Upper lobe of left lung (tissue), 6 donors: ENCODE results near the gene CWH43. TPM values are rescaled to one million over a fixed set of nuclear protein-coding genes. Genes with fewer than 3 reads are reported as not detected.

ENCODE experiments used
- ATAC-seq, 2 donors: fragments of 200-7000 bp; cut with Tn5 transposase; one replicate each; pipeline ENCODE4 v1.9.1; 2022; ENCODE audit warnings: mild to moderate bottlenecking in 2 of 2, moderate library complexity in 2 of 2; ENCODE audit not compliant: low FRiP score in 2 of 2
- DNase-seq, 2 donors: peaks; one replicate each; pipeline ENCODE4 v3.0.0-alpha.2; 2019 to 2020
- H3K27ac ChIP-seq, 4 donors: fragments of 200-600 bp; sonication (generic); one replicate each; pipeline ENCODE4 v1.5.1; 2016 to 2019
- H3K27me3 ChIP-seq, 4 donors: fragments of 200-600 bp; sonication (generic); one replicate each; pipeline ENCODE4 v1.5.1; 2017 to 2019
- H3K36me3 ChIP-seq, 4 donors: fragments of 200-600 bp; sonication (generic); one replicate each; pipeline ENCODE4 v1.5.1; 2016 to 2019
- H3K4me1 ChIP-seq, 4 donors: fragments of 200-600 bp; sonication (generic); one replicate each; pipeline ENCODE4 v1.5.1; 2018 to 2019
- H3K4me3 ChIP-seq, 4 donors: fragments of 200-600 bp; sonication (generic); one replicate each; pipeline ENCODE4 v1.5.1; 2017 to 2019; ENCODE audit warnings: mild to moderate bottlenecking in 2 of 4, moderate library complexity in 1 of 4
- H3K9me3 ChIP-seq, 4 donors: fragments of 200-600 bp; sonication (generic); one replicate each; pipeline ENCODE4 v1.5.1; 2018 to 2019
- EP300 ChIP-seq, 4 donors: sonication (generic); formaldehyde crosslinking; IDR thresholded peaks; one replicate each; pipeline ENCODE4 v1.5.1; 2017; ENCODE audit warnings: antibody characterized with exemption in 4 of 4, control low read depth in 2 of 4
- POLR2A ChIP-seq, 4 donors: fragments of 450-650 bp; IDR thresholded peaks; one replicate each; pipeline ENCODE4 v1.5.1; 2016 to 2017; ENCODE audit warnings: antibody characterized with exemption in 4 of 4, mild to moderate bottlenecking in 2 of 4
- POLR2AphosphoS5 ChIP-seq, 2 donors: sonication (generic); formaldehyde crosslinking; IDR thresholded peaks; one replicate each; pipeline ENCODE4 v1.5.1; 2017; ENCODE audit warnings: antibody characterized with exemption in 2 of 2
- WGBS, 2 donors: methylation state at CpG; one replicate each; pipeline ENCODE4 v1.1.5; 2017 to 2018; 5-methylcytosine and 5-hydroxymethylcytosine counted together
- total RNA-seq, 6 donors: library from RNA; depleted of rRNA in 4 of 6; stranded (reverse); fragments of >200 nt in 4 of 6; gene quantifications; one replicate each; pipeline versions ENCODE4 v1.1.0 to v1.2.1, GENCODE V29; 2016 to 2021
- TF ChIP-seq, protein P1 (sequence below), 6 experiments: fragments of 450-650 bp in 4 of 6; fragments of 200-600 bp in 2 of 6; sonication (generic) in 2 of 6; IDR thresholded peaks; one replicate each; pipeline ENCODE4 v1.5.1; 2016 to 2019; ENCODE audit warnings: antibody characterized with exemption in 6 of 6
- donor health status: DM: no; HTN: no; CAD: no; lungs with moderate emphysema.
- donor health status: DM: no; HTN: yes; CAD: no; lungs with severe emphysema.

CWH43 gene
- total RNA-seq, 6 donors from 2014 or later: 0.67 to 1.7 (median 1.1) TPM; not detected in 2

DNA sequence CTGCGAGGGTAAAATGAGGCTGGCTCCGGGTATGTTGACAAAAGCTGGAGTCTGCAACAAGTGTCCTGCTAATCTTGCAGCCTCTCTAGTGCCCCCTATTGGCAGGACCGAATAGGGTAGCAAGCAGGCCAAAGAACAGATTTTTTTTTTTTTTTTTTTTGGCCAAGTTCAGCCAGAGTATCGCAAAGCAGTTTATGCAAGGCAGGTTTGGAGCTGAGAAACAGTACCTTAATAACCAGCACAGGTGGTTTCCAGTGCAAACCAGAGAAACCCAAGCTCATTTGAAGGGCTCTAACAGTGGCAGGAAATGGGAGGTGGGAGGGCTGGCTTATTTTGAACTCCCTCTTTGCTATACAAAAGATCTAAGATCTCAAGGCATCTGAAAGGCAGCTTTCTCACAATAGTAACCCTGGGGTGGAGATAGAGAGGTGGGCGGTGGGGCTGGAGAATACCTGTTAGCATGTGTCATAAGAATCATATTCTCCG, 41.3 kb upstream of the CWH43 start:
- Histone ChIP-seq H3K4me1 (no peaks in the 10 kb centered on the region), H3K27me3 (no peaks in the 10 kb centered on the region), H3K9me3 (no peaks in the 10 kb centered on the region), H3K36me3 (no peaks in the 10 kb centered on the region), H3K4me3 (no peak overlapping the region), H3K27ac (no peak overlapping the region)
- 68 to 74% methylated on average over 6 of the region's 6 CpGs for WGBS, 2 donors
- no peak for DNase-seq
- no peak for ATAC-seq
- TF ChIP-seq, protein P1, sequence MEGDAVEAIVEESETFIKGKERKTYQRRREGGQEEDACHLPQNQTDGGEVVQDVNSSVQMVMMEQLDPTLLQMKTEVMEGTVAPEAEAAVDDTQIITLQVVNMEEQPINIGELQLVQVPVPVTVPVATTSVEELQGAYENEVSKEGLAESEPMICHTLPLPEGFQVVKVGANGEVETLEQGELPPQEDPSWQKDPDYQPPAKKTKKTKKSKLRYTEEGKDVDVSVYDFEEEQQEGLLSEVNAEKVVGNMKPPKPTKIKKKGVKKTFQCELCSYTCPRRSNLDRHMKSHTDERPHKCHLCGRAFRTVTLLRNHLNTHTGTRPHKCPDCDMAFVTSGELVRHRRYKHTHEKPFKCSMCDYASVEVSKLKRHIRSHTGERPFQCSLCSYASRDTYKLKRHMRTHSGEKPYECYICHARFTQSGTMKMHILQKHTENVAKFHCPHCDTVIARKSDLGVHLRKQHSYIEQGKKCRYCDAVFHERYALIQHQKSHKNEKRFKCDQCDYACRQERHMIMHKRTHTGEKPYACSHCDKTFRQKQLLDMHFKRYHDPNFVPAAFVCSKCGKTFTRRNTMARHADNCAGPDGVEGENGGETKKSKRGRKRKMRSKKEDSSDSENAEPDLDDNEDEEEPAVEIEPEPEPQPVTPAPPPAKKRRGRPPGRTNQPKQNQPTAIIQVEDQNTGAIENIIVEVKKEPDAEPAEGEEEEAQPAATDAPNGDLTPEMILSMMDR (IDR thresholded peaks at IDR 0.05): no peak
- TF ChIP-seq POLR2AphosphoS5 (IDR thresholded peaks at IDR 0.05) (no peak), POLR2A (IDR thresholded peaks at IDR 0.05) (no peak), EP300 (IDR thresholded peaks at IDR 0.05) (no peak)

DNA sequence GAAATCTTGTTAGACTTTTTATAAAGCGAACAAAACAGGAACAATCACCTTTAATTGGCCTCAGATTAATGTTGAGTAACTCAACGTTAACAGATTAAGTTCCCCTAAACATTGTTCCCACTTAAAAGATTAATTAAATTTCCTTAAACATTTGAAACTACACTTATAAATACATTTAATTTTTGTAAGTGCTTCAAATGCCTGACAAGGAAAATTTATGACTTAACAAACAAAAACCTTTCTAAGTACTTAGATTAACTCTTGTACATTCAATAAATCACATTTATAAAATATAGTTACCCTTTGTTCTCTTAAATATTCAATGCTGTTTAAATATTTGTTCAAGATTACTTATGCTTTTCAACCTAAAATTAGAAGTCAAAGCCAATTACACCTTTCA, 40.1 kb upstream of the CWH43 start:
- DNase-seq (no peak), ATAC-seq (no peak)
- WGBS, 2 donors: 61 to 64% methylated on average over 2 of the region's 2 CpGs

DNA sequence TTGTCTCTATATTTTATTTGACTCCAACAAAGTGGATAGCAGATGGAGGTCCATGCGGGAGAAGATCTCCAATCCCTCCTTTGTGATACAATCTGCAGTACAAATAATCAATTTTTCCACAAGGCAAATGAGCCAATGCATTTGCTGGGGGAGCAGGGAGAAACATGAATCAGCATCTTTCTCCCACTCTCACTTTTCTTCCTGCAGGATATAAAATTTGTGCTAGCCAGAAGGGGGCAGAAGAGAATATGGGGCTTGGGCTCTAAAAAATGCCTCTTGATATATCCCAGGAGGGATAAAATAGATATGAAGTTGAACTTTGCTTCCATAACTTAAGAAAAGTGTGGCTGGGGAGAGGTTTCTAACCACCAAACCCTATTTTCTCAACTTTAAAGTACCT, 38.3 kb upstream of the CWH43 start:
- TF ChIP-seq POLR2A (IDR thresholded peaks at IDR 0.05): no peak
- TF ChIP-seq EP300 (IDR thresholded peaks at IDR 0.05): no peak
- TF ChIP-seq POLR2AphosphoS5 (IDR thresholded peaks at IDR 0.05): no peak
- TF ChIP-seq, protein P1 (IDR thresholded peaks at IDR 0.05): no peak
- WGBS, 2 donors: 88 to 100% methylated on average over 1 of the region's 1 CpG

More for the DNA sequence above, 40.1 kb upstream of the CWH43 start:
- H3K27me3 ChIP-seq: no peaks in the 10 kb centered on the region
- H3K36me3 ChIP-seq: no peaks in the 10 kb centered on the region
- H3K4me3 ChIP-seq: no peak overlapping the region
- H3K27ac ChIP-seq: no peak overlapping the region
- TF ChIP-seq POLR2AphosphoS5 (IDR thresholded peaks at IDR 0.05) (no peak), POLR2A (IDR thresholded peaks at IDR 0.05) (no peak), EP300 (IDR thresholded peaks at IDR 0.05) (no peak)
- TF ChIP-seq, protein P1 (IDR thresholded peaks at IDR 0.05): no peak
- H3K9me3 ChIP-seq: no peaks in the 10 kb centered on the region
- H3K4me1 ChIP-seq: no peaks in the 10 kb centered on the region

DNA sequence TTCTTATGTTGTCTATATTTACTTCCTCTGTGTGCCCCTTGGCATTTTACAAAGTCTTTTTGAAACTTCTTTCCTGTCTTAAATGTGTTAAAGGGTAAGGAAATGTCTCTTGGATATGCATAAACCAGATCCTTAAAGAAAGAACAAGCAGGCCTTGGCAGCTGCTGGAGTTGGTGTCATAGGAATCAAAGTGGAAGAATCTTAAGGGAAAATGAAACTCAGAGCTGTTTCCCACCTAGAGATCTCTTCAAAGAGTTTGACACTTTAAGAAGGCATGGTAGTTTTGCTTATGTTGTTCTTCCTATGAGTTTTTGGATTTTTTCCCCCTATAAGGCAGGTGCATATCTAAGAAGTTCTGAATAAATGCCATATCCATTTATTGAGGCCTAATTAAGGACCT, 37.0 kb upstream of the CWH43 start:
- H3K36me3 ChIP-seq: no peaks in the 10 kb centered on the region
- no peak for DNase-seq
- TF ChIP-seq POLR2AphosphoS5 (IDR thresholded peaks at IDR 0.05): no peak
- TF ChIP-seq, protein P1 (IDR thresholded peaks at IDR 0.05): no peak
- TF ChIP-seq POLR2A (IDR thresholded peaks at IDR 0.05): no peak
- TF ChIP-seq EP300 (IDR thresholded peaks at IDR 0.05): no peak
- no peak overlapping the region for H3K27ac ChIP-seq
- no peak for ATAC-seq
- no peak overlapping the region for H3K4me3 ChIP-seq
- no peaks in the 10 kb centered on the region for H3K27me3 ChIP-seq
- H3K9me3 ChIP-seq: no peaks in the 10 kb centered on the region
- H3K4me1 ChIP-seq: no peaks in the 10 kb centered on the region

More for the DNA sequence above, 38.3 kb upstream of the CWH43 start:
- no peaks in the 10 kb centered on the region for H3K4me1 ChIP-seq
- no peak overlapping the region for H3K27ac ChIP-seq
- ATAC-seq (no peak), DNase-seq (no peak)
- no peaks in the 10 kb centered on the region for H3K9me3 ChIP-seq
- H3K4me3 ChIP-seq: no peak overlapping the region
- H3K36me3 ChIP-seq: no peaks in the 10 kb centered on the region
- H3K27me3 ChIP-seq: no peaks in the 10 kb centered on the region

DNA sequence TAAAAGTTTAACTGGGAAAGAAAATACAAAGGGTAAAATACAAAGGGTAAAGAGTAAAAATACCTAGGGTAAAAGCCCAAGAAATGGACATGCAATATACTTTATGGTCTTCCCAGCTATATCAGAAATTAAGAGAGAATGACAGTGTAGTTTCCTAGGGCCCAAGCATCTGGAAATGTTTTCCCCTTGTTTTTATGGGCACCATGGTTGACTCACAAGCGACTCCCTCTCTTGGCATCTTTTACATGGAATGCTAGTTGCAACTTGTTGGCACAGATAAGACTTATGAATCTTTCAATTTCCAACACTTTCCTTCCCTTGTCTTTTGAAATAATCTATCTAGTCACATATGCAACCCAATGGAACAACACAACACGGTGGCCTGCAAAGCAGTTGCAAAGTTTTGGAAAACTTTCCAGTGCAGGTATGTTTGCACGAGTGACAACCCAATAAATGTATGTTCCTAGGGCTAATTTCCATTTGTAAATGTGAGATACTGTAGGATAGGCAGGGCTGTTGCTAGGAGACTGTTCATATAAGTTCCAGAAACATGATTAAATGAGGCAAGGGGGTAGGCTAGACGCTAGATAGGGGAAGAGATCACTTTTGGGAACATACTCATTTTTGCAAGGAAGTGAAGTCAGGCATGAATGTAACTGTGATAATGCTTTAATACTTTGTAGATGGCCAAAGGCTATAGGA, 36.4 kb upstream of the CWH43 start:
- TF ChIP-seq, protein P1 (IDR thresholded peaks at IDR 0.05): no peak
- TF ChIP-seq POLR2A (IDR thresholded peaks at IDR 0.05): no peak
- TF ChIP-seq EP300 (IDR thresholded peaks at IDR 0.05): no peak
- TF ChIP-seq POLR2AphosphoS5 (IDR thresholded peaks at IDR 0.05): no peak
- WGBS, 2 donors: 86 to 89% methylated on average over 4 of the region's 4 CpGs

More for the DNA sequence above, 36.4 kb upstream of the CWH43 start:
- Histone ChIP-seq H3K4me1 (no peaks in the 10 kb centered on the region), H3K4me3 (no peak overlapping the region), H3K27ac (no peak overlapping the region), H3K36me3 (no peaks in the 10 kb centered on the region), H3K27me3 (no peaks in the 10 kb centered on the region), H3K9me3 (no peaks in the 10 kb centered on the region)
- DNase-seq (no peak), ATAC-seq (no peak)
